ENCODE measurements around the gene SLC44A5.

- TF ChIP-seq CTCF (conservative IDR thresholded peaks at IDR 0.05; ENCODE audit: low read depth, low read length) = no peak
- no peak for TF ChIP-seq EZH2 (IDR thresholded peaks at IDR 0.05; ENCODE audit: borderline replicate concordance, low read depth, low read length, poor library complexity, severe bottlenecking)
These were observed 82.9 kb downstream of the SLC44A5 start for GRCh38 chr1:75528001-75528400.
